Measurements from ENCODE around the gene SMYD3.
"Not testable (repeated sequence)": the region's sequence is repeated elsewhere in the genome, so short reads cannot be mapped to it uniquely, and the experiment has no call there.

SMYD3 gene

DNA sequence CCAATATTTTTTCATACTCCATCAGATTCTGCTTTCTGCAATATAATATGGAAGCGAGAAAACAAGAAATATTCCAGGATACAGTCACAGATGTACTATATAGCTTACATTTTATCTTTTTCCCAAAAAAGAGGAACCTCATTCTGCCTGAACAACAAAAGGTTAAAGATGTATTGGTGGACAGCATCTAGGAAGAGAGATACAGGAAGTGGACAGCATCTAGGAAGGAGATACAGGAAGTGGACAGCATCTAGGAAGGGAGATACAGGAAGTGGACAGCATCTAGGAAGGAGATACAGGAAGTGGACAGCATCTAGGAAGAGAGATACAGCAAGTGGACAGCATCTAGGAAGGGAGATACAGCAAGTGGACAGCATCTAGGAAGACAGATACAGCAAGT, 483.0 kb downstream of the SMYD3 start:
- not testable (repeated sequence) for DNase-seq (ENCODE audit: low spot score)

DNA sequence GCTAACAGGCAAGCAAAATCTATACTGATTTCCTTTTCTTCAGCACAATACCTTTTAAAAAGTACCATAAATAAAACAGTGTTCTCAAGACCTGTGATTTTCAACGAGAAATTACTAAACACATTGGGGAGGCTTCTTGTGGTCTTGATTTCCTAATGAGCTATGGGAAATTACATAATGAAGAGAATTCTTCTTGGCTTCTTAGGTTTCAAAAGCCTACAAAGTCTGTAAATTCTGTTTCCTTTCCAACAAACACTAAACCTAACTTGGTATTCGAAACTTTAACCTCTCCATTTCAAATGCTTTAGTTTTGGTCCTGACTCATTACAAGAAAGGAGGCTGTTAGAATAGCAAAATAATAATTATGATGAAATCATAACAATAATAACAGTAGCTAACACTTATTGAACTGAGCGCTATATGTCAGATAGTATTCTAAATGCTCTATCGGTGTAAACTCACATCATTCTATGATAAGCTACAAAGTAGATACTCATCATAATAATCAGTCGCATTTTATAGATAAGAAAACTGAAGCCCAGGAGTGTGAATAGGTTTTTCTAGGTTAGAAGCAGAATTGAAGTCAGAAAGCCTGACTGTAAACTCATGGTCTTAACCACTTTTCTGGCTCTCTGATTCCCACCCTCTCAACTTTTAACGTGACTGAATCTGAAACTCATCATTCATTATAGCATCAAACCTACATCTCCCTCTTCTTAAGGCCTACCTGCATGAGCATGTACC, 486.7 kb downstream of the SMYD3 start:
- DNase-seq (ENCODE audit: low spot score): no peak

DNA sequence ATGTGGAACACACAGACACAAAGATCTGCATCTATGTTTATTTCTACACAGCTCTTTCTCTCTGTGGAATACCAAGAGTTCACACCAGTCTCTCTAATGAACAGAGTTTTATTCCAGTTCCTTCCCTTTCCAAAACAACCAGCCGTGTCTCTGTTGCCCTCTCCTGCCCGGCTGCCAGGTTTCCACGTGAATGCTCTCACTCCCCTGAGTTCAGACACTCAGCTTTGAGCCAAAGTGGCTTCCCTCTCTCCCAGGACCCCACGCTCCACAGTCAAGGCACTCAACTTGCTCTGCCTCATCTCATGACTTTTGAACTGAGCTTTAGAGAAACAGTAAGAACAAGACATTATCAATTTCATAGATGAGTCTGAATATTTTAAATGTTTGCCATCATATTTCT, 488.9 kb downstream of the SMYD3 start:
- no peak for DNase-seq (ENCODE audit: low spot score)

DNA sequence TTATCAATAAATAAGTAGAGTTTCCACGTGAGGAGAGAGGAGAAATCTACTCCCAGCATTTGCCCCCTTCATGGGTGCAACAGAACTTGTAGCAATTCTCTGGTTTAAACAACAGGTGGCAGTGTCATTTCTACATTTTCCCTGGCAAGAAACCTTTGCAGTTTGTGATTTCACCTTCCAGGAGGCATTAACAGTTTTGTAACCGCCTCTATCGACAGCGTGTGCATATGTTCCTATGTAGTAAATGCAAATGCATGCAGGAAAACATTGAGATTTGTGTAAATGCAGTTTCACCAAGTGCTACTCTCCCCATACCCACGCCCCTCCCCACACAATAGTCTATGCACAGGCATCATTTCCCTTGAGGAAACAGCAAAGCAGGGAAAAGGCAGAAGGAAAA, 494.7 kb downstream of the SMYD3 start:
- DNase-seq (ENCODE audit: low spot score): peak; percentile 31

DNA sequence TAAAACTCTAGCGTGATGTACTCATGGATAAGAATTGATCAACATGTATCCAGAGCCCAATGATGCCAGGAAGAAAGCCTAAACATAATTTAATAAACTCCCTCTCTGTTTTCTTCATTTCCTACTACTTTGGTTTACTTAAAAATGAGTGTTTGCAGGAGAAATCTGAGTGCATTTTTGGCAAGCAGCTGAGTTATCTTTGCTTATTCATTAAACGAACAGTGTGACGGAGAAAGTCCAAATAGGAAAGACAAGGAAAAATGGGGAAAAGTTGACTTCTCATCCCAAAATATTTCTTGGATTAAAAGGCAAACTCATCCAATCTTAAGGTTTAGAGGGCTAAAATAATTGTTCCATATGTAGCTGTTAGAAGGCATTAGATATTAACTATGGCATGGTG, 496.7 kb downstream of the SMYD3 start:
- DNase-seq (ENCODE audit: low spot score): no peak

DNA sequence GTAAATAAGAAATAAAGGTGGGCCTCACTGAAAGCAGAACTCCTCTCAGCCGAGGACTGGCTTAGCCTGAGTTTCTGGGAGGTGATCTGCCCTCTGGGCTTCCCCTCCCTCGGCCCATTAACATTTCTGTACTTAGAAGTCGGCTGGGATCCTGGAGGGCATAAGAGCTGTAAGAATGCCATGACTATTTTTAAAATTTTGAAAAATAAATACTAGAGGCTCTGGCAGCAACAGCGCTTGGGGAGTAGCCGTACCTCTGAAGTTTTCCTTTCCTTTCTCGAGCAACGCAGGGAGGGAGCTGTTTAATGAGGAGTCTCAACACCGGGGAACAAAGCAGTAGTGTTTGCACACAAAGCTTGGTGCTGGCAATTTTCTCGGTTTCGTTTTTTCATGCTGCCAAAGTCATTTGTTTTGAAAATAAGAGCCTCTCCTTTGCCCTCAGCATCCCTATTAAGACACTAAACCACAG, 498.7 kb downstream of the SMYD3 start:
- DNase-seq (ENCODE audit: low spot score): no peak

DNA sequence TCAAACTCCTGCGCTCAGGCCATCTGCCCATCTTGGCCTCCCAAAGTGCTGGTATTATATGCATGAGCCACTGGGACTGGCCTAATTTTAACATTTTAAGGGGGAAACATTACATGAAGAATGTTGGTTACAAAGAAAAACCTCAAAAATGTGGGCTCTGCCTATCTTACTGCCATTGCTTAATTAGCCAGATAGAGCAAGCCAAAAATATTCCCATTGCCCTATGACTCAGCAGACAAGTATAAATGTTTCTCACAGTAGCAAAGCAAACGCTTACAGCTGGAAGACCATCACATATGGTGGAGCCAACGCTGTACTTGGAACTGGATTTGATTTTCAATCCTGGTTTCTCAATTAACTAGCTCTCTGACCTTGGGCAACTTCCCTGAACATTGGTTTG, 502.0 kb downstream of the SMYD3 start:
- peak; percentile 86 for DNase-seq (ENCODE audit: low spot score)

DNA sequence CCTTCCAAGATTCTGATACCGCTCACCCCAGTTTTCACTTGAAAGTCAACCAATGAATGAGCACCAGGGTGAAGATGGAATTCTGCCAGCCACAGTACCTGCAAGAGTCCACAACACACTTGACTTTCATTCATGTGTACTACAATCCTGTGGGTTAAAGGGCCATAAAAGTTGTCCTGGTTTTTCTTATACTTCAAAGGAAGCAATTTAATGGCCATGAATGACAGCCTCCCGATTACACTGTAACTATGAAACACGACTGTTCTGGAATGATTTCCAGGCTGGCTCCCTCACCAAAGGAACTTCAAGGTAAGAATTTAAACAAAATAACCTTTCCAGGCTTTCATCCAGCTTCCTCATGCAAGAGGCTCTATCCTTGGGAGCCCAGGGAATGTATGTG, 502.8 kb downstream of the SMYD3 start:
- DNase-seq (ENCODE audit: low spot score): no peak

DNA sequence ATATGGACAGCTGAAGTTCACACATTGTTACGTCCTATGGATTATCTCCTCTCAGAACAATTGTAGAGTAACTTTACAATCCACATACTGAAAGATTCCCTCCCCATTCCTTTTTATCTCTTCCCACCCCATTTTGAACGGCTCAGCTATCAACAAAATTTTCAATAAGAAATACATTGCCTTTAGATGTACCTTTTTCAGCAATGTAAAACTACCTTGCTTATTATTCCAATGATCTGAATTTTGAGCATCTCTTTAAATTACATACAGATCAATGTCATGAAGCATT, 503.7 kb downstream of the SMYD3 start:
- no peak for DNase-seq (ENCODE audit: low spot score)

DNA sequence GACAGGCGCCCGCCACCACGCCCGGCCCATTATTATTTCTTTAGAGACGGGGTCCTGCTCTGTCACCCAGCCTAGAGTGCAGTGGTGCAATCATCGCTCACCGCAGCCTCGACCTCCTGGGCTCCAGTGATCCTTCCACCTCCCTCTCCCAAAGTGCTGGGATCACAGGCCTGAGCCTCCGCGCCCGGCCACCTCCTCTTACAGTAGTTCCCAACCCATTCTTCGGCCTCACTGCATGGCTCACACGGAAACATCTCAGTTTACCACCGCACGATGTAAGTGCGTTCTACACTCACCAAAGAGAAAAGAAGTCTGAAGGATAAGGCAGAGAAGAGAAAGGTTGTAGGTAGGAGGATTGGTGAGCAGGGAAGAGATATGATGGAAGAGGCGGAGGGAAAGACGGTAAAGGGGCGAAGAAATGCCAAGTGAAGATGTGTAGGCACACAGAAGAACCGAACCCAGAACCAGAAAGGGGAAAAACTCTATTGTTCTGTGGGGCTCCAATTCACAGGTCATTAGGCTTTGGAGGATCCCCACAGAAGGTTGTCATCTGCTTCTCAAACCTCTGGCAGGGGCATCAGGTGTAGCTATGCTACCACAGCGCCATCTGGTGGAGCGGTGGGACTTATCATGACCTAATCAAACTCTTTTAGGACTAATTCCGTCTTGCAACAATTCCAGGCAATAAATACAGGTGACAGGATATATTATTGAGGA, 504.2 kb downstream of the SMYD3 start:
- DNase-seq (ENCODE audit: low spot score): peak; percentile 67

DNA sequence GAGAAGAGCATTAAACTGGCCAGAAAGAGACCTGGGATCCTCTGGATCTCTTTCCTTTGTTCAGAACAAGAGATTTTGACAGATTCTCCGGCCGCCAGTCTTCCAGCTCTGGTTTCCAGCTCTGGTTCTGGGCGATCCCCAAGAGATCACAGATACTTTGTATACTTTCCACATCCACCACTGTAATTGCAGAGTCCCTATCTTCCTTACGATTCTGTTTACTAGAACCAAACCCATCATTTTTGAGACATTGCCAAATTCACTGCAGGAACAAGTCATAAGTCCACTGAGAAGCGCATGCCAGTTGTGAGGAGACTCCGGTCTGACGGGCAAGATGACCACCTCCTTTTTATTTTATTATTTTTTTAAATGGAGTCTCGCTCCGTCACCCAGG, 505.2 kb downstream of the SMYD3 start:
- no peak for DNase-seq (ENCODE audit: low spot score)

DNA sequence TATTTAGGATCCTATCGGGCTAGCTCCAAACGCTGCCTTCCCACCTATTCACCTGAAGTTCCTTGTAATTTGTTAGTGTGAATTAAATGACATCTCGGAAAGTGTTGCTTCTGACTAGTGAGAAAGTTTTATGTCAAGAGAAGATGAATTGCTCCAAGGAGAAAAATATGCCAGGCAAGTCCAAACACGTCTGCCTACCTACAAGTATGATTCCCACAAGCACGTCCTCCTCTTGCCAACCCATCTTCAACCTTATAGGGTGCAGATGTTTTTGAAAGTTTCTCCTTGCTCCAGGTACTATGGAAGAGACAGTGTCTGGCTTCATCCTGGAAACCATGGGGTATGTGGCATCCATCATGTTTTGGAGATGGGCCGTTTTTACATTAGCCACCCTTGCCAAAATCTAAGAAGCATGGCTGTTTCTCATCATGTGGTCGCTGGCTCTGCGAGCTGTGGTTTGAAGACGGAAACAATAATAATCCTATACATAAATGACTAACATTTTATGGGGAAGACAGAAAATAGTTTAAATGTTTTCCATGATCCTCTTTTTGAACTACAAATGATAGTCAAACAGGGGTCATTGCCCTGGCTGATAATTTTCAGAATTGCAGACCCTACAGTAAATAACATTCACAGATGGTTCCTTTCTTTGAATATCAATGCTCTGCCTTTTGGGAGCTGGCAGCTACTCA, 505.8 kb downstream of the SMYD3 start:
- no peak for DNase-seq (ENCODE audit: low spot score)

DNA sequence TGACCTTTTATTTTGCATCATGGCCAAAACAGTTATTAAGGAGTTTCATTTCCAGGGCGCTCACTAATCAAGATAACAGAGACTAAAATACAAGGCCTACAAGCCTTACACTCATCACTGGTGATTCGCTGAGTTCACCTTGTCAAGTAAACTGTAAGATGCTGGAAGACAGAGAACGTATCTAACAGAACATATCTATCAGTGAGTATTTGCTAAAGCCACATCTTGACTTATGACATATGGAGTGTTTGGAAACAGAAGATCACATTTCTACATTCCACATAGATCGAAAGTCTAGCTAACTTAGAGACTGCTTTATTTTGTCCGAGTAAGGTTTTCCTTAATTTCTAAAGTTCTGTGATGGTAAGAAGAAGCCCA, 506.5 kb downstream of the SMYD3 start:
- DNase-seq (ENCODE audit: low spot score): no peak

DNA sequence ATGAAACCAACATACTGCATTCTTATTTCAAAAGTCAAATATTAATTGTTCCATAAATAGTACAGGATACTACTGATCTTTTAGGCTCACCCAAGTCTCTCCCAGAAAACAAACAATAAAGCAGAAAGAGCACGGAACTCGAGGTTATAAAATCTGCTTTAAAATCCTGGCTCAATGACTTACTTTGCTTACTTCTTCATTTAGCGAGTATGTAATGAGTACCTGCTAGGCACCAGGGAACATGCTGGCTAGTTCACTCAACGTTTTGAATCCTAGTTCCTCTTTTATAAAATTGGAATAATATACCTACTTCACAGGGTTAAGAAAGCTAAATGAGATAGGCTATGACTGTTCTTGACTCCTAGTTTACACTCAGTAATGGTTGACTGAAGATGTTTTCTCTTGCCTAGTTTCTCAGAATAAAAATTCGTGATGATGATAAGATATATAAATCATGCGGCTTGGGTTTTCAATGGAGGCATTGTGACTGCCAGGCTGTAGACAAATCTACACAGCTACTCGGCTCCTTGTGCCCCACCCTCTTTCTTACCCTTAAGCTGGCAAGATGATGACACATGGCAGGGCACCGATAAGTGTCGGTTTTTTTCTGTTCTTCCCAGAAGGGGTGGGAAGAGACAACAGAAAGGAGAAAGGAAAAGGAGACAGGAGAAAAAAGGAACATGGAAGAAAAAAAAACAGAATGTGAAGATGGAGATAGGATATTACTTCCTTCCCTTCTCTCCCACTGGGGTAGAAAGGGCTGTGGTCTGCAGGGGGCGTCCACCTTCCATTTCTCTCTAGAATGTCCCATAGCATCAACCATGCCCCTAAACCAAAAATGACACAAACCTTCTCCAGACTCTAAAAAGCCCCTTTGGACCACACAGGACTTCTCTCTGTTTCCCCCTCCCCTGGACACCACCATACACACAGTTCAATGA, 507.1 kb downstream of the SMYD3 start:
- no peak for DNase-seq (ENCODE audit: low spot score)

DNA sequence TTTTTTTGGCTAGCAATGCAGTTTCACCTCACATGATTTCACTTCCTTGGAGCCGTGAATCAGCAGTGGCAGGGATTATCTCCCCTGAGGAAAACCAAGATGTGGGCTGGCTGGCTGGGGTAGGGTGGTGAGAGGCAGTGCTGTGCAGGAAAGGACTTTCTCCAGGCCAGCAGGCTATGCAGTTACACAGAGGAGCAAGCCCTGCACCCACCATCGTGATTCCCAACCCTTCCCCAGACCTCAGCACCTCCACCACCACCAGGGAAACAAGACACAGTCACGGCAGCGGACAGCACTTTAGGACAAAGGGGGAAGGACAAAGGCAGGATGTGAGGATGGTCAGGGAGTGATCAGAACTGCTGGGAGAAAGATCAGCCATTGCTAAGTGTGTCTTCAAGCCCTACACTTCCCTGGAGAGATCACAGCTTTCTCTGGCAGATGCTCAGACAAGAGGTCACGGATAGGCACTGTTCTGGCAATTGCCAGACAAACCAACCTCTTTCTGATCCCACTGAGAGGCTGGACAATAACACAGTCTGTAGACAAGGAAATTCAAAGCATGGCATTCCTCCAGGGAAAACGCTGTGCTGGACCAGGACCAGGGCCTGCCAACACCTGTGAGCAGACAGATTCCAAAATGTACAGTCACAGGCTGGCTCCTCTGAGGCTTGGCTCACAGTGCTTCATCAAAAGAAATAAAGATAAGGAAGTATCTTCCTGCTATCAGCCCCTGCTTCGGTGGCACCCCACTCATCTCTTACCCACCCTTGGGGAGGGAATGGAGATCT, 509.4 kb downstream of the SMYD3 start:
- peak; percentile 36 for DNase-seq (ENCODE audit: low spot score)

DNA sequence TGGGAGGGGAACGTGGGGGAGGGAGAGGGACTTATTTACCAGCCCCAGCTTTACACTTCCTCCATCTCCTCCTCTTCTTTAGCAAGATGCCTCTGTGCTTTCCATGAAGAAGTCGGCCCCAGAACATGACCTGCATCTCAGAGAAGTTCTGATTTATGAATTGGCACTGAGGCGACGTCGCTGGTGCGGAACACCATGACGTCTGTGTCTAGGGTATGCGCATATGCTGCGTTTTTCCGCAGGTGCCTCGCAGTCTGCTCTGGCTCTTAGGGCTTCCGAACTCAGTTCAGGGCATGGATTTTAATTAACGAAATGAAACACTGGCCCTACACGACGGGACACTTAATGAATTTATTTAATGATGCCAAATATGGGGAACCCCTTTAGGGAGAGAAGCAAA, 510.3 kb downstream of the SMYD3 start:
- DNase-seq (ENCODE audit: low spot score): no peak

DNA sequence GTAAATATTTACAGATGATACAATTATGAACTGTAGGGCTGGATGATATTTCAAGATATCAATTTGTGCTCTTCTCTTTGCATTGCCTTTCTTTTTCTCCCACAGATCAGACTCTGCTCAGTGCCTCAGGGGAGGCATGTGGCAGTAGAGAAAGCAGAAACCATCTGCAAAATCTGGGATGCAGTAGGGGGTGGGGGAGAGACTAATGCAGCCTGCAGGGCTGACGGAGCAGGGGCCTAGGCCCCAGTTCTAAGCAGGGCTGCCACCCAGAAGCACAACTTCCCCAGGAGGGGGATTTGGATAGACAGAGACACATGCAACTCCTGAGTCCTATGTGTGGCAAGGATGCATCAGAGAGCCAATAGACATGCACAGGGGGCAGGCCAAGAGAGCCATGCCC, 511.6 kb downstream of the SMYD3 start:
- DNase-seq (ENCODE audit: low spot score): no peak

DNA sequence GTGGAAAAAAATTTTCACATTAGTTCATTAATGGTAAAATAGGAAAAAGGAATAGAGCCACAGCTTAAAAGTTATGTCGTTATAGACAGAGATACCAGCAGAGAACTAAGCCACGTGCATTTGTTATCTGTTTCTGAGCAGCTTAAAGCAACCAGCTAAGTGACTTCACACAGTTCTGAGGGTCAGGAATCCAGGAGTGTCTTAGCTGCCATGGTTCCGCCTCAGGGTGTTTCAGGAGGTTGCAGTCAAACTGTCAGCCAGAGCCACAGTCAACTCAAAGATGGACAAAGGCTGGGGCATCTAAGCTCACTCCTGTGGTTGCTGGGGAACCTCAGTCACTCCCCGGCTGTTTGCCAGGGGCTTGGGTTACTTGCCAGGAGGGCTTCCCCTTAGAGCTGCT, 515.8 kb downstream of the SMYD3 start:
- no peak for DNase-seq (ENCODE audit: low spot score)

DNA sequence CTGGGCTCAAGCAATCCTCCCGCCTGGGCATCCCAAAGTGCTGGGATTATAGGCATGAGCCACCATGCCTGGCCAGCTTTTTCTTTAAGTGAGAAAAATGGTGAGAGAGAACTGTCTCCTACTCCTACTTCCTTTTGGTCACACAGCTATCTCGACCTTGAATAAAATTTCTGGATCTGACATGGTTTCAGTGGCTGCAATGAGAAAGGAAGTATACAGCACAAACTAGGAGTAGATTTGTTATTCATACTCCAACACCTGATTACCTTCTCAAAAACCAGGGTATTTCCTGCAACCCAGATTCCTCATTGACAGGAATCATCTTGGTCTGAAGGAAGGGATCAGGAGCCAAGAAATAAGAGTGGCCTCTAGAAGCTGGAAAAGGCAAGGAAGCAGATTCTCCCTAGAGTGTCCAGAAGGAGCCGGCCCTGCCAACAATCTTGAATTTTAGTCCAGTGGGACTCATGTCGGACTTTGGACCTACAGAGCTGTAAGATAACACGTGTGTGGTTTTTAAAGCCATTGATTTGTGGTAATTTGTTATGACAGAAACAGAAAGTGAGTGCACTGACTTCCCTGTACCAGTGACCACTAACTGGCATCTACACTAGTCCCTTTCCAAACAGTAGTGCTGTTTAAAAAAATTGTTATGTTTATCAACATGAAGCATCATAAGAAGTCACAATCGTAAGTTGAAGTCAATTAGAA, 516.6 kb downstream of the SMYD3 start:
- DNase-seq (ENCODE audit: low spot score): no peak

DNA sequence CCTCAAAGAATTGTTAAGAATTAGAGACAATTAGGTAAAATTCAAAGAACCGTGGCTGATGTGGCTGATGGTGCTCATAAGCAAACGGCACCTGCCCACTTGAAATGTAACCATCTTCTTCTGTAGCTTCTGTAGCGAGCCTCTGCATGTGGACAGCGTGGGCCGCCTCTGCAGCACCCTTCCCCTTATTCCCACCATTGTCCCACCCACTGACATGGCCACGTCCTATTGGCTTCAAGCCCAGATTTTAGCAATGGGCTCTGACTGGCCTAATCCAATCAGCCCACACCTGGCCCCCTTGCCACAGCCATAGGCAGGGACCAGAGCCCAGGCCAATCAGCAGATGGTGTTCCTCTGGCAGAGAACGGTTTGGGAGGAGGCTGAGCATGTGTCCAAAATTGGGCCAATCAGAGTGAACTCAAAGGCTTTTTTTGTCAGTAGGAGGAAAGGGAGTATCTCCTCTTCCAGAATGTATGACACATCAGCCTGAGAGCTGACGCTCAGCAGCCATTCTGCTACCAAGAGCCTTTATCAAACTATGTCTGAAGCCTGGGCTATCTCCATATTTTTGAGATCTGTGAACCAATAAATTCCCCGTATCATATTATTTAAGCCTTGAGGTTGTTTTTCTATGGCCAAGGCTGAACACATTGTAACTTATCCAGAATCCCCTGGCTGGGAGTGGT, 518.5 kb downstream of the SMYD3 start:
- no peak for DNase-seq (ENCODE audit: low spot score)

All from AG08396 (cell line).